Lower lobe of right lung (tissue), 2 donors: ENCODE results near the gene PGAM1. TPM values are rescaled to one million over a fixed set of nuclear protein-coding genes. Genes with fewer than 3 reads are reported as not detected.
"Not testable (repeated sequence)": the region's sequence is repeated elsewhere in the genome, so short reads cannot be mapped to it uniquely, and the experiment has no call there.

Source experiments
- ATAC-seq, 2 donors: fragments of 200-7000 bp; cut with Tn5 transposase; one replicate each; pipeline ENCODE4 v1.9.1; 2020 to 2022; ENCODE audit warnings: mild to moderate bottlenecking in 2 of 2, moderate library complexity in 2 of 2
- DNase-seq: peaks from one replicate; pipeline ENCODE4 v3.0.0-alpha.2; 2020
- H3K27ac ChIP-seq: fragments of 200-600 bp; one replicate; pipeline ENCODE4 v1.8.0; 2022
- H3K27me3 ChIP-seq: fragments of 200-600 bp; one replicate; pipeline ENCODE4 v1.8.0; 2022; ENCODE audit warnings: low read depth
- H3K36me3 ChIP-seq: fragments of 200-600 bp; one replicate; pipeline ENCODE4 v1.8.0; 2022; ENCODE audit warnings: mild to moderate bottlenecking
- H3K4me1 ChIP-seq: fragments of 200-600 bp; one replicate; pipeline ENCODE4 v1.8.0; 2022
- H3K4me3 ChIP-seq: fragments of 200-600 bp; one replicate; pipeline ENCODE4 v1.8.0; 2022; ENCODE audit warnings: mild to moderate bottlenecking
- H3K9me3 ChIP-seq: fragments of 200-600 bp; one replicate; pipeline ENCODE4 v1.8.0; 2022
- intact Hi-C: fragments of 100-400 bp; cut with DNase I; formaldehyde crosslinking; loops from one replicate; pipeline ENCODE4 v1.11.0; 2022
- total RNA-seq: library from RNA; stranded (reverse); fragmentation: NEBNext Ultra II Directional; extraction: Animal tissue kit (Norgen Biotek cat#: 25700); gene quantifications from one replicate; pipeline ENCODE4 v1.2.1, GENCODE V29; 2021
- TF ChIP-seq, protein P1 (sequence below): fragments of 200-600 bp; IDR thresholded peaks from one replicate; pipeline ENCODE4 v1.8.0; 2022; ENCODE audit warnings: antibody characterized with exemption, mild to moderate bottlenecking
- donor health status: DM: no; HTN: yes; CAD: no; lungs with severe emphysema.

The PGAM1 gene
- total RNA-seq, 1 donor from 2014 or later, result 133 TPM

DNA sequence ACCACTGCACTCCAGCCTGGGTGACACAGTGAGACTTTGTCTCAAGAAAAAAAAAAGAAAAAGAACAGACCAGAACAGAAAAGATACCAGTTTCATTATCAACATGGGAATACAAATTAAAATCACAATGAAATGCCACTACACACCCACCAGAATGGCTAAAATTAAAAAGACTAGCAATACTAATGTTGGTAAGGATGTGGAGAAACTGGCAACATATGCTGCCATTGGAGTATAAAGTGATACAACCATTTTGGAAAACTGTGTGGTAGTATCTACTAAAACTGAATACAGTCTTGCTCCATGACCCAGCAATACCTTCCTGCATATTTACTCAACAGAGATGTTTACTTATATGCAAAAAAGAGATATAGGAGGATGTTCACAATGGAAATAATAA is 21.9 kb upstream of the PGAM1 start:
- intact Hi-C loops, result no loop called here
- no peak overlapping the region for H3K27ac ChIP-seq
- peaks cover 28% of the 10 kb centered on the region for H3K4me1 ChIP-seq
- TF ChIP-seq, protein P1, sequence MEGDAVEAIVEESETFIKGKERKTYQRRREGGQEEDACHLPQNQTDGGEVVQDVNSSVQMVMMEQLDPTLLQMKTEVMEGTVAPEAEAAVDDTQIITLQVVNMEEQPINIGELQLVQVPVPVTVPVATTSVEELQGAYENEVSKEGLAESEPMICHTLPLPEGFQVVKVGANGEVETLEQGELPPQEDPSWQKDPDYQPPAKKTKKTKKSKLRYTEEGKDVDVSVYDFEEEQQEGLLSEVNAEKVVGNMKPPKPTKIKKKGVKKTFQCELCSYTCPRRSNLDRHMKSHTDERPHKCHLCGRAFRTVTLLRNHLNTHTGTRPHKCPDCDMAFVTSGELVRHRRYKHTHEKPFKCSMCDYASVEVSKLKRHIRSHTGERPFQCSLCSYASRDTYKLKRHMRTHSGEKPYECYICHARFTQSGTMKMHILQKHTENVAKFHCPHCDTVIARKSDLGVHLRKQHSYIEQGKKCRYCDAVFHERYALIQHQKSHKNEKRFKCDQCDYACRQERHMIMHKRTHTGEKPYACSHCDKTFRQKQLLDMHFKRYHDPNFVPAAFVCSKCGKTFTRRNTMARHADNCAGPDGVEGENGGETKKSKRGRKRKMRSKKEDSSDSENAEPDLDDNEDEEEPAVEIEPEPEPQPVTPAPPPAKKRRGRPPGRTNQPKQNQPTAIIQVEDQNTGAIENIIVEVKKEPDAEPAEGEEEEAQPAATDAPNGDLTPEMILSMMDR, result no peak
- no peak overlapping the region for H3K4me3 ChIP-seq
- no peaks in the 10 kb centered on the region for H3K36me3 ChIP-seq
- DNase-seq (no peak), ATAC-seq (no peak)
- H3K9me3 ChIP-seq, result no peaks in the 10 kb centered on the region
- no peaks in the 10 kb centered on the region for H3K27me3 ChIP-seq

DNA sequence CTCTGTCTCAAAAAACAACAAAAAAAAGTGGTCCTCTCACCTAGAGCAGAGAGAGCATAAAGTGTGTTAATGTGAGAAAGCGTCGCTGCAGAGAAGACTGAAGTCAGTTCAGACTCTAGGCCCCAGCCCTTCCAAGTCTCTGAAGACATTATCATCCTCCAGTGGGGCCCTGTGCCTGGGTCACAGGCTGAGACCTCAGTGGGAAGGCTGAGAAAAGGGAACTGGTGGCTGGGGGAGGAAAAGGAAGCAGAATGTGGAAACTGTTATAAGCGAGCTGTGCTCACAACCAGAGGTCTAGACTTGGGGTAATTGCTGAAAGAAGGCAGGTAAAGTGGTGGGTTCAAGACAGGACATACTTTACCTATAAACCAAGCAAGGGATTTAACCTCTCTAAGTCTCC is 19.9 kb upstream of the PGAM1 start:
- H3K27ac ChIP-seq, result peak overlapping the region; percentile 62
- peak; percentile 59 for DNase-seq
- H3K27me3 ChIP-seq, result no peaks in the 10 kb centered on the region
- H3K9me3 ChIP-seq, result no peaks in the 10 kb centered on the region
- TF ChIP-seq, protein P1, result no peak
- no peaks in the 10 kb centered on the region for H3K36me3 ChIP-seq
- intact Hi-C loops, result no loop called here
- peak; percentile 22 to 41 for ATAC-seq
- H3K4me3 ChIP-seq, result no peak overlapping the region
- H3K4me1 ChIP-seq, result peaks cover 18% of the 10 kb centered on the region

DNA sequence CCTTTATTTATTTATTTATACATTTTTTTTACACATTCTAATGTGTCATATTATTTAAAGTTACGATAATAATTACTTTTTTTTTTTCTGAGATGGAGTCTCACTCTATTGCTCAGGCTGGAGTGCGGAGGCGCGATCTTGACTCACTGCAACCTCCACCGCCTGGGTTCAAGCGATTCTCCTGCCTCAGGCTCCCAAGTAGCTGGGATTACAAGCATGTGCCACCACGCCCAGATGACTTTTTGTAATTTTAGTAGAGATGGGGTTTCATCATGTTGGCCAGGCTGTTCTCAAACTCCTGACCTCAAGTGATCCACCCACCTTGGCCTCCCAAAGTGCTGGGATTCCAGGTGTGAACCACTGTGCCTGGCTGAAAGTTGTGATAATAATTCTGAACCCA is 19.5 kb upstream of the PGAM1 start:
- H3K27me3 ChIP-seq, intact Hi-C loops, ATAC-seq, H3K9me3 ChIP-seq, H3K36me3 ChIP-seq, H3K4me3 ChIP-seq, DNase-seq: not testable (repeated sequence)
- Histone ChIP-seq H3K4me1 (peaks cover 16% of the 10 kb centered on the region), H3K27ac (peak overlapping the region; percentile 62)

DNA sequence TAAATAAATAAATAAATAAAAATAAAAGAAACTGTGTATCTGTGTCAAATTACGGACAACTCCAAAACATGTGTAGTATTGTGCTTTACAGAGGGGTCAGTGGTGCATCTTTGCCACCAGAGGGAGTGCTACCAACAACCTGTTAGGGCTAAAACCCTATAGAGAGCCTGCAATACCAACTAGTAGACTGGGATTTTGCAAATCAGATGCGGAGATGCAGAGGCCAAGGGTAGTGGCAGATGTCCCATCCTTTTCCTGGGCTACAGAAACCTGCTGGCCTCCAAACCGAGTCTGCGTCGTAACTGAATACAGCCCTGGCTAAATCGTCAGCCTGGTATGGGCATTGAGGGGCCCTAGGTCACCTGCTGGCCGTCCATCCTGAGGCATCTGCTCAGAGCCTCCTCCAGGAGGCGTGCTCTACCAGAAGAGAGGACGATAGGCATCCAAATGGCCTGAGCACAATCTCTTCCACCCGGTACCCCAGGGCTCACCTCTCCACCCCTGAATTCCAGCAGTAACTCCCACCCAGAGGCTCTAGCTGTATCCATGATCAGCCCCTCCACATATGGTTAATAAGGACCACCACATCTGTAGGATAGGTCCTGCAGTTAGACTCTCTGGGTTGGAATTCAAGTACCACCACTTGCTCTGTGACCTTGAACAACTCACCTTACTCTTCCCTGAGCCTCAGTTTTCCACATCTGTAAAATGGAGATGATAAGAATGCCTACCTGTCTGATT is 18.6 kb upstream of the PGAM1 start:
- peak; percentile 76 for DNase-seq
- intact Hi-C loops, result no loop called here
- Histone ChIP-seq H3K9me3 (no peaks in the 10 kb centered on the region), H3K27ac (peak overlapping the region; percentile 62), H3K27me3 (no peaks in the 10 kb centered on the region), H3K4me3 (peak overlapping the region; percentile 18), H3K36me3 (no peaks in the 10 kb centered on the region), H3K4me1 (peaks cover 13% of the 10 kb centered on the region)
- TF ChIP-seq, protein P1, result peak; percentile 78
- peak; percentile 91 to 95 for ATAC-seq

DNA sequence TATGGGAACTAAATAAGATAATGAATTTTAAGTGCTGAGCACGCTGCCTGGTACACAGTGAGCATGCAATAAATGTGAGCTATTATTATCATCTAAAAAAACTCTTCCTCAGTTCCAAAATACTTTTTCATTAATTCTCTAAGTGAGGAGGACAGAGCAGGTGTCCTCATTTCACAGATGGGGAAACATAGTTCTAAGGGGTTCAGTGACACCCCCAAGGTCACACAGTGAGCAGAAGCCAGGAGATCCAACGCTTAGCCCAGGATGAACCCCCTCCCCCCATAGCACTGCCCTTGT is 18.1 kb upstream of the PGAM1 start:
- Histone ChIP-seq H3K4me3 (no peak overlapping the region), H3K36me3 (no peaks in the 10 kb centered on the region), H3K9me3 (no peaks in the 10 kb centered on the region), H3K27ac (peak overlapping the region; percentile 60), H3K27me3 (no peaks in the 10 kb centered on the region), H3K4me1 (peaks cover 13% of the 10 kb centered on the region)
- intact Hi-C loops, result no loop called here
- no peak for ATAC-seq
- no peak for DNase-seq
- TF ChIP-seq, protein P1, result no peak

DNA sequence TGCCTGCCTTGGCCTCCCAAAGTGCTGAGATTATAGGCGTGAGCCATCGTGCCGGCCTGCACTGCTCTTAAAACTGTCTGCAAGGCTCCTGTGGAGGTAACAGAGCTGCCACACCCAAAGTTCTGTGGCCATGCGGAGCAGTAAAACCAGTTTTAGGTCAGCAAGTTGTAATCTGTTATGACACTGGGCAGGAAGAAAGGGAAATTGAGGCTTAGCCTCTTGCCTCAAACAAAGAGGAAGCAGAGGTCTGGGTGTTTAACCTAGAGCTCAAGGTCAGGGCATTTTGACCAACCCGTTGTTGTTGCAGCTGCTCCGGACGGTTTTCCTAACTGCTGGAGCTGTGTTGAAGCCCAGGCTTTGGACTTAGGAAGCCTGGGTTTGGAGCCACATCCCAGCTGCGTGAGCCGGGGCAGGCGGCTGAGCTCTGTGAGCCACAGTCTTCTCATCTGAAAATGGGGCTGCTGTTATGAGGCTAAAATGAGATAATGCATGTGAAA is 17.4 kb upstream of the PGAM1 start:
- Histone ChIP-seq H3K27ac (peak overlapping the region; percentile 60), H3K27me3 (no peaks in the 10 kb centered on the region), H3K9me3 (no peaks in the 10 kb centered on the region), H3K4me1 (peaks cover 13% of the 10 kb centered on the region), H3K4me3 (no peak overlapping the region), H3K36me3 (no peaks in the 10 kb centered on the region)
- intact Hi-C loops, result no loop called here
- ATAC-seq (peak; percentile 34 to 37), DNase-seq (no peak)
- TF ChIP-seq, protein P1, result no peak
